GM23248 (cell line): Measurements from ENCODE around the gene IKZF2. TPM values are rescaled to one million over a fixed set of nuclear protein-coding genes. Genes with fewer than 3 reads are reported as not detected.

ENCODE experiments used
- DNase-seq: peaks from one replicate; pipeline ENCODE4 v3.0.0-alpha.2; 2015
- H2AFZ ChIP-seq: fragments of 200-600 bp; sonication (generic); 2 replicates; pipeline ENCODE4 v1.6.1; 2016; ENCODE audit warnings: antibody characterized with exemption
- H3F3A ChIP-seq: fragments of 200-600 bp; sonication (generic); 2 replicates; pipeline ENCODE4 v1.6.1; 2016; ENCODE audit warnings: mild to moderate bottlenecking, antibody characterized with exemption, mixed run types; ENCODE audit not compliant: insufficient read depth
- H3K27ac ChIP-seq: fragments of 200-600 bp; sonication (generic); 2 replicates; pipeline ENCODE4 v1.5.1; 2016; ENCODE audit warnings: mild to moderate bottlenecking
- H3K27me3 ChIP-seq: fragments of 200-600 bp; sonication (generic); replicated peaks from 2 replicates; pipeline ENCODE4 v1.6.1; 2016; ENCODE audit warnings: mild to moderate bottlenecking; ENCODE audit not compliant: insufficient read depth
- H3K36me3 ChIP-seq: fragments of 200-600 bp; sonication (generic); 2 replicates; pipeline ENCODE4 v1.6.1; 2016; ENCODE audit warnings: low read depth, mild to moderate bottlenecking
- H3K4me1 ChIP-seq: fragments of 200-600 bp; sonication (generic); 2 replicates; pipeline ENCODE4 v1.6.1; 2016; ENCODE audit warnings: mild to moderate bottlenecking; ENCODE audit not compliant: insufficient read depth
- H3K4me2 ChIP-seq: fragments of 200-600 bp; sonication (generic); one replicate; pipeline ENCODE4 v1.6.1; 2016; ENCODE audit warnings: mild to moderate bottlenecking; ENCODE audit not compliant: unreplicated experiment
- H3K4me3 ChIP-seq: fragments of 200-600 bp; sonication (generic); 2 replicates; pipeline ENCODE4 v1.5.1; 2016; ENCODE audit warnings: mild to moderate bottlenecking
- H3K79me2 ChIP-seq: fragments of 200-600 bp; sonication (generic); 2 replicates; pipeline ENCODE4 v1.6.1; 2016; ENCODE audit warnings: mild to moderate bottlenecking; ENCODE audit not compliant: insufficient read depth
- H3K9ac ChIP-seq: fragments of 200-600 bp; sonication (generic); 2 replicates; pipeline ENCODE4 v1.6.1; 2016; ENCODE audit warnings: mild to moderate bottlenecking
- H3K9me2 ChIP-seq: fragments of 200-600 bp; sonication (generic); 2 replicates; pipeline ENCODE4 v1.6.1; 2016; ENCODE audit warnings: mixed run types, mild to moderate bottlenecking, moderate library complexity; ENCODE audit not compliant: insufficient read depth
- H3K9me3 ChIP-seq: fragments of 200-600 bp; sonication (generic); one replicate; pipeline ENCODE4 v1.6.1; 2017; ENCODE audit warnings: low read depth
- H4K20me1 ChIP-seq: fragments of 200-600 bp; sonication (generic); 2 replicates; pipeline ENCODE4 v1.6.0; 2016; ENCODE audit not compliant: insufficient read depth
- EZH2 ChIP-seq: fragments of 200-600 bp; sonication (generic); IDR thresholded peaks from 2 replicates; pipeline ENCODE4 v1.6.1; 2018; ENCODE audit warnings: antibody characterized with exemption, mild to moderate bottlenecking; ENCODE audit not compliant: insufficient read depth, poor library complexity, severe bottlenecking
- EZH2phosphoT487 ChIP-seq: fragments of 200-600 bp; sonication (generic); IDR thresholded peaks from 2 replicates; pipeline ENCODE4 v1.6.1; 2018; ENCODE audit warnings: antibody characterized with exemption, moderate library complexity, mild to moderate bottlenecking, low read depth; ENCODE audit not compliant: insufficient read depth
- WGBS, 2 experiments: methylation state at CpG; one replicate each; pipeline ENCODE4 v1.1.6; 2015 to 2017; ENCODE audit warnings: low lambda C conversion rate in 2 of 2, low coverage in 1 of 2; ENCODE audit errors: missing lambda C conversion rate in 2 of 2; 5-methylcytosine and 5-hydroxymethylcytosine counted together
- in situ Hi-C: fragments of 300-500 bp; cut with MboI; formaldehyde crosslinking; loops from 2 replicates; pipeline ENCODE4 v1.15.0; 2020
- polyA plus RNA-seq: library from polyadenylated mRNA; unstranded; fragments of >200 nt; fragmentation: Nextera tagmentation; extraction: Ambion mirVana; gene quantifications from 2 replicates; pipeline ENCODE4 v1.2.1, GENCODE V29; 2016
- total RNA-seq: library from RNA; depleted of rRNA; stranded (reverse); fragments of >200 nt; shearing (Covaris generic); gene quantifications from 2 replicates; pipeline ENCODE4 v1.2.3, GENCODE V29; 2014

The IKZF2 gene
- total and polyA plus RNA-seq, 2 experiments from 2014 or later = 3.4 to 13.5 TPM

DNA sequence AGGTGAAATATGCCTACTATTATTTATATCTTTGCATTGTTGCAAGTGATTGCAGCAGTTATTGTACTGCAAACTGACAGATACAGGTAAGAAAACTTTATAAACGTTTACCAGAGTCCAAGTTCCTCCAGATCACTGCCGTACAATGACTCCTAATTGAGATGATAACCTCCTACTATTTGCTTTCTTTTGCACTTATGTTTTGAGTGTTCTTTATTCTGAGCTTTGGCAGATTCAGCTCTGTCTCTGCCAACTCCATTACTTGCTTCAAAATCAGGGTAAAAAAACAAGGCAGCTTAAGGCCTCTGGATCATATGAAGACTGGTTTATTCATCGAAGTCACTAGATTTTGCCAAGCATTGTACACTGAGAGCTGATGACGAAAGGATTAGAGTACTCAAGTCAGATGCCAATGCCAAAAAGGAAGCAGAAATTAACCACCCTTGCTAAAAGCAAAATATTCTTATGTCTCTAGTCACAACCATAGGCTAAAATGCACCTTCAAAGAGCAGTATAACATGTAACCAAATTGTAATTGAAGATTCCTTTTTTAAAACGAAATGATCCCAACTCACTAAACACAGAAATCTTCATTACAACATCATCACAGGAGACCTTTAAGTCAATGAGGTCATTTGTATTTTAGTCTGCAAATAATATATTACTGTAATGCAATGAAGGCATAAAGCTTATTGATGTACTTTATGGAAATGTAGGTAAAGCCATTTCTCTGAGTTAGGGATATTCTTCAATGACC, 10.5 kb upstream of the IKZF2 start:
- Histone ChIP-seq H3K36me3 (no peaks in the 10 kb centered on the region), H4K20me1 (no peaks in the 10 kb centered on the region), H3K4me3 (peak overlapping the region; percentile 47), H3K27ac (peak overlapping the region; percentile 66), H2AFZ (peak overlapping the region; percentile 71), H3F3A (peaks cover 33% of the 10 kb centered on the region), H3K79me2 (no peaks in the 10 kb centered on the region), H3K4me1 (peaks cover 27% of the 10 kb centered on the region), H3K9me3 (no peaks in the 10 kb centered on the region), H3K9me2 (no peaks in the 10 kb centered on the region), H3K27me3 (no peaks in the 10 kb centered on the region), H3K4me2 (peak overlapping the region; percentile 75), H3K9ac (peak overlapping the region; percentile 15; the same call in 1 of the 2 replicates)
- TF ChIP-seq EZH2phosphoT487 = no peak
- no peak for TF ChIP-seq EZH2
- 18 to 20% methylated on average over 5 of the region's 5 CpGs for WGBS, 2 experiments
- DNase-seq = peak; percentile 85
- in situ Hi-C loops = no loop called here

DNA sequence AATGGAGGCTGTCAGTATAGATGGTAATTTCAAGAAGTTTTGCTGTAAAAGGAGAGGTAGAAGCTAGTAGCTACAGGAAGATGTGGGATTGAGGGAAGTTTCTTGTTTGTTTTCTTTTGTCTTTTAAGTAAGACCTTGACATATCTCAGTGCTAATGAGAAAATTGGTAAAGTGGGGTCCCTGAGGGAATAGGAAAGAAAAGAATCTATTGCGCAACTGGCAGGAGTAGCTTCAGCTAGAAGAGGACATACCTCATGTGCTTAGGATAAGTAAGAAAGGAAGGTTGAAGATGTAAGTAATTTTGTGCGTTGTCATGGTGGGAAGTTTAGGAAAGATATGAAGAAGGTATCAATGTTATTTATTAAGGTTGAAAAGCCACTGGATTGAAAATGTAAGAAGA, 8.4 kb upstream of the IKZF2 start:
- Histone ChIP-seq H3K27ac (no peak overlapping the region), H3K4me3 (no peak overlapping the region), H3K9ac (no peak overlapping the region), H3K4me2 (no peak overlapping the region), H3K9me3 (no peaks in the 10 kb centered on the region), H3K4me1 (peaks cover 27% of the 10 kb centered on the region), H4K20me1 (no peaks in the 10 kb centered on the region), H3K9me2 (no peaks in the 10 kb centered on the region), H2AFZ (0 out of 2 replicates have a peak overlapping the region, but pooled peaks have one; percentile 9), H3K79me2 (no peaks in the 10 kb centered on the region), H3K36me3 (no peaks in the 10 kb centered on the region), H3F3A (peaks cover 33% of the 10 kb centered on the region), H3K27me3 (no peaks in the 10 kb centered on the region)
- WGBS, 2 experiments = 99 to 100% methylated on average over 2 of the region's 2 CpGs
- in situ Hi-C loops = loop anchor here (10.0 kb wide), 1 partner anchor 385 kb away; no protein-coding TSS in a partner anchor
- TF ChIP-seq EZH2 (no peak), EZH2phosphoT487 (no peak)
- no peak for DNase-seq

GRCh38 chr2:213157242-213157641, 5.8 kb upstream of the IKZF2 start:
- peaks cover 17% of the 10 kb centered on the region for H3K4me1 ChIP-seq
- in situ Hi-C loops = loop anchor here (10.0 kb wide), 1 partner anchor 382 kb away; no protein-coding TSS in a partner anchor
- TF ChIP-seq EZH2phosphoT487 = no peak
- TF ChIP-seq EZH2 = no peak
- no peak overlapping the region for H3K27ac ChIP-seq
- H4K20me1 ChIP-seq = no peaks in the 10 kb centered on the region
- H3K4me2 ChIP-seq = no peak overlapping the region
- no peaks in the 10 kb centered on the region for H3K27me3 ChIP-seq
- H3K4me3 ChIP-seq = no peak overlapping the region
- H3K79me2 ChIP-seq = peaks cover 8% of the 10 kb centered on the region; the same call in 1 of the 2 replicates
- 85 to 90% methylated on average over 3 of the region's 3 CpGs for WGBS, 2 experiments
- no peak overlapping the region for H3K9ac ChIP-seq
- peaks cover 34% of the 10 kb centered on the region for H3F3A ChIP-seq
- no peaks in the 10 kb centered on the region for H3K9me2 ChIP-seq
- no peak overlapping the region for H2AFZ ChIP-seq
- DNase-seq = no peak
- no peaks in the 10 kb centered on the region for H3K36me3 ChIP-seq
- H3K9me3 ChIP-seq = no peaks in the 10 kb centered on the region

DNA sequence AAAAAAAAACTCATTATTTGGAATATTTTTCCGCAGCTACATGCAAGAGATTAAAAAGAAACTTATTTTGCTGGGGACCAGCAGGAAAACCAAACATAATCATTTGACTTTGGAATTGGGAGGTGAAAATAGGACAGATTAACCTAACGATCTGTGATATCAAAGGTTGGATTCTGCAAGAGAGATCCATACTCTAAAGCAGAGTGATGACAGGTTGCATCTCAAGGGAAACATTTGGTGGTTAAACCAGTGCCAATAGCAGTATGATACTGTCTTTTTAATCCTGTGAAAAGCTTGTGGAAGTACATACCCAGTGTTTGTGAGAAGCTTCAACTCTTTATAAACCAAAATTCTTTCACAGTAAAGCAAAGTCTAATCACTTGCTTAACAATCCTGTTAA, 5.3 kb upstream of the IKZF2 start:
- Histone ChIP-seq H3F3A (peaks cover 30% of the 10 kb centered on the region), H3K79me2 (peaks cover 8% of the 10 kb centered on the region; the same call in 1 of the 2 replicates), H3K9me3 (no peaks in the 10 kb centered on the region), H3K27me3 (no peaks in the 10 kb centered on the region), H3K4me2 (no peak overlapping the region), H4K20me1 (no peaks in the 10 kb centered on the region), H3K9me2 (no peaks in the 10 kb centered on the region), H3K4me1 (peaks cover 11% of the 10 kb centered on the region), H2AFZ (no peak overlapping the region), H3K4me3 (no peak overlapping the region), H3K36me3 (no peaks in the 10 kb centered on the region), H3K9ac (no peak overlapping the region), H3K27ac (no peak overlapping the region)
- 49 to 51% methylated on average over 2 of the region's 2 CpGs for WGBS, 2 experiments
- no peak for DNase-seq
- in situ Hi-C loops = loop anchor here (10.0 kb wide), 1 partner anchor 382 kb away; no protein-coding TSS in a partner anchor
- no peak for TF ChIP-seq EZH2
- TF ChIP-seq EZH2phosphoT487 = no peak
